Fibroblast of lung (primary cell): Measurements from ENCODE around the gene NDUFS7. TPM values are rescaled to one million over a fixed set of nuclear protein-coding genes. Genes with fewer than 3 reads are reported as not detected.

ENCODE experiments used
- DNase-seq, 2 donors: peaks; one replicate each; pipeline versions ENCODE4 v3.0.0 to v3.0.0-alpha.2; 2010; ENCODE audit warnings: low read depth in 2 of 2
- H2AFZ ChIP-seq: 2 replicates; pipeline ENCODE4 v1.5.1; 2012; ENCODE audit warnings: low read length, control low read depth, inconsistent platforms
- H3K27ac ChIP-seq: 2 replicates; pipeline ENCODE4 v1.5.1; 2011; ENCODE audit warnings: low read length, control low read depth; ENCODE audit not compliant: insufficient read depth
- H3K27me3 ChIP-seq: 2 replicates; pipeline ENCODE4 v1.5.1; 2011; ENCODE audit warnings: mild to moderate bottlenecking, low read length; ENCODE audit not compliant: control insufficient read depth, insufficient read depth
- H3K36me3 ChIP-seq: 2 replicates; pipeline ENCODE4 v1.5.1; 2011; ENCODE audit warnings: low read length; ENCODE audit not compliant: control insufficient read depth, insufficient read depth
- H3K4me1 ChIP-seq: 2 replicates; pipeline ENCODE4 v1.5.1; 2011; ENCODE audit warnings: low read length; ENCODE audit not compliant: control insufficient read depth, insufficient read depth; ENCODE audit errors: extremely low read depth
- H3K4me2 ChIP-seq: 2 replicates; pipeline ENCODE4 v1.5.1; 2011; ENCODE audit warnings: low read length, control low read depth; ENCODE audit not compliant: insufficient read depth; ENCODE audit errors: extremely low read depth
- H3K4me3 ChIP-seq, 4 experiments: fragments of 200-600 bp in 1 of 4; sonication (generic) in 1 of 4; replicated peaks in 1 of 4; 2 replicates each; pipeline ENCODE4 v1.5.1; 2011 to 2016; ENCODE audit warnings: low read length in 4 of 4, low read depth in 3 of 4, mild to moderate bottlenecking in 3 of 4, control low read depth in 2 of 4, inconsistent platforms in 1 of 4, mixed read lengths in 1 of 4; ENCODE audit not compliant: insufficient read depth in 1 of 4; ENCODE audit errors: control extremely low read depth in 1 of 4
- H3K79me2 ChIP-seq: 2 replicates; pipeline ENCODE4 v1.5.1; 2012; ENCODE audit warnings: mild to moderate bottlenecking, low read length, inconsistent platforms; ENCODE audit not compliant: control insufficient read depth, insufficient read depth
- H3K9ac ChIP-seq: 2 replicates; pipeline ENCODE4 v1.5.1; 2011; ENCODE audit warnings: mild to moderate bottlenecking, low read length, control low read depth; ENCODE audit not compliant: insufficient read depth
- H3K9me3 ChIP-seq: 2 replicates; pipeline ENCODE4 v1.5.1; 2012; ENCODE audit warnings: low read depth, low read length; ENCODE audit not compliant: control insufficient read depth, insufficient read depth
- H4K20me1 ChIP-seq: 2 replicates; pipeline ENCODE4 v1.5.1; 2011; ENCODE audit warnings: low read length; ENCODE audit not compliant: control insufficient read depth, insufficient read depth; ENCODE audit errors: extremely low read depth
- CTCF ChIP-seq, 2 donors: IDR thresholded peaks in 1 of 2; conservative IDR thresholded peaks in 1 of 2; 1 replicate in 1 of 2; 2 replicates in 1 of 2; pipeline ENCODE4 v1.5.1; 2011 to 2012; ENCODE audit warnings: low read length in 2 of 2, control low read depth in 1 of 2, inconsistent platforms in 1 of 2, low read depth in 1 of 2, mild to moderate bottlenecking in 1 of 2
- EZH2 ChIP-seq: IDR thresholded peaks from 2 replicates; pipeline ENCODE4 v1.5.1; 2012; ENCODE audit warnings: low read length, control low read depth, mild to moderate bottlenecking; ENCODE audit errors: missing control alignments
- polyA plus RNA-seq, 2 donors: library from polyadenylated mRNA; depleted of rRNA in 1 of 2; stranded (reverse) in 1 of 2; unstranded in 1 of 2; fragments of >200 nt; gene quantifications; 2 replicates each; pipeline ENCODE4 v1.2.1, GENCODE V29; 2011 to 2012; ENCODE audit warnings: missing spikeins in 1 of 2
- total RNA-seq: library from RNA; depleted of rRNA; stranded (reverse); fragments of >200 nt; gene quantifications from 2 replicates; pipeline ENCODE4 v1.2.1, GENCODE V29; 2014

Gene NDUFS7
- total and polyA plus RNA-seq, 2 donors (not counting 1 experiment from before 2014, with no cell fraction given), result 29.6 to 71.2 TPM

- no peaks in the 10 kb centered on the region for H3K9me3 ChIP-seq
- no peaks in the 10 kb centered on the region for H4K20me1 ChIP-seq
- peak in 1 of 2 donors; percentile 32 for DNase-seq
- peak overlapping the region; percentile 15 for H2AFZ ChIP-seq
- peak overlapping the region; percentile 92 for H3K4me2 ChIP-seq
- peaks cover 3% of the 10 kb centered on the region for H3K79me2 ChIP-seq
- TF ChIP-seq EZH2 (no peak), CTCF (conservative IDR thresholded peaks at IDR 0.05 in 1 of 2, IDR thresholded peaks at IDR 0.05 in 1 of 2; ENCODE audit: low read depth in 1 of 2, low read length in 2 of 2) (no peak)
- peak overlapping the region; percentile 77 for H3K27ac ChIP-seq
- peaks cover 22% of the 10 kb centered on the region for H3K36me3 ChIP-seq
- H3K4me1 ChIP-seq, result peaks cover 18% of the 10 kb centered on the region
- H3K4me3 ChIP-seq, result peak overlapping the region in 1 of 4 experiments; percentile 52
- H3K9ac ChIP-seq, result peak overlapping the region; percentile 51
- H3K27me3 ChIP-seq, result no peaks in the 10 kb centered on the region
Observed at GRCh38 chr19:1360126-1360817, 23.4 kb upstream of the NDUFS7 start.

GRCh38 chr19:1360818-1361461 lies 22.8 kb upstream of the NDUFS7 start:
- H2AFZ ChIP-seq, result no peak overlapping the region
- H3K4me3 ChIP-seq, result peak overlapping the region; percentile 22 to 52 (median 39)
- no peaks in the 10 kb centered on the region for H3K27me3 ChIP-seq
- H4K20me1 ChIP-seq, result no peaks in the 10 kb centered on the region
- peaks cover 2% of the 10 kb centered on the region for H3K79me2 ChIP-seq
- peak overlapping the region; percentile 77 for H3K27ac ChIP-seq
- H3K9me3 ChIP-seq, result no peaks in the 10 kb centered on the region
- peaks cover 24% of the 10 kb centered on the region for H3K36me3 ChIP-seq
- peak overlapping the region; percentile 92 for H3K4me2 ChIP-seq
- H3K4me1 ChIP-seq, result peaks cover 19% of the 10 kb centered on the region
- TF ChIP-seq EZH2 (no peak), CTCF (conservative IDR thresholded peaks at IDR 0.05 in 1 of 2, IDR thresholded peaks at IDR 0.05 in 1 of 2; ENCODE audit: low read depth in 1 of 2, low read length in 2 of 2) (no peak)
- peak overlapping the region; percentile 51 for H3K9ac ChIP-seq
- peak; percentile 77 to 93 for DNase-seq

- peak; percentile 80 to 88 for DNase-seq
- Histone ChIP-seq H3K36me3 (peaks cover 30% of the 10 kb centered on the region), H2AFZ (no peak overlapping the region), H3K9me3 (no peaks in the 10 kb centered on the region), H4K20me1 (no peaks in the 10 kb centered on the region), H3K27me3 (no peaks in the 10 kb centered on the region), H3K4me2 (peak overlapping the region; percentile 92), H3K9ac (no peak overlapping the region), H3K4me3 (peak overlapping the region; percentile 10 to 52 (median 39)), H3K27ac (peak overlapping the region; percentile 77), H3K4me1 (peaks cover 19% of the 10 kb centered on the region), H3K79me2 (peaks cover 2% of the 10 kb centered on the region)
- TF ChIP-seq CTCF (conservative IDR thresholded peaks at IDR 0.05 in 1 of 2, IDR thresholded peaks at IDR 0.05 in 1 of 2; ENCODE audit: low read depth in 1 of 2, low read length in 2 of 2), result no peak
- no peak for TF ChIP-seq EZH2
Observed at GRCh38 chr19:1361601-1362386, 21.9 kb upstream of the NDUFS7 start.
